Pulmonary artery endothelial cell (primary cell): ENCODE data around the gene ZBTB47. TPM values are rescaled to one million over a fixed set of nuclear protein-coding genes. Genes with fewer than 3 reads are reported as not detected.

ENCODE experiments used
- DNase-seq: peaks from one replicate; pipeline ENCODE4 v3.0.0-alpha.2; 2011; ENCODE audit warnings: low read depth, low spot score
- total RNA-seq: library from RNA; depleted of rRNA; stranded (reverse); fragments of >200 nt; gene quantifications from 2 replicates; pipeline ENCODE4 v1.2.3, GENCODE V29; 2014

The ZBTB47 gene
- total RNA-seq, 1 donor from 2014 or later, result 22.4 TPM

DNA sequence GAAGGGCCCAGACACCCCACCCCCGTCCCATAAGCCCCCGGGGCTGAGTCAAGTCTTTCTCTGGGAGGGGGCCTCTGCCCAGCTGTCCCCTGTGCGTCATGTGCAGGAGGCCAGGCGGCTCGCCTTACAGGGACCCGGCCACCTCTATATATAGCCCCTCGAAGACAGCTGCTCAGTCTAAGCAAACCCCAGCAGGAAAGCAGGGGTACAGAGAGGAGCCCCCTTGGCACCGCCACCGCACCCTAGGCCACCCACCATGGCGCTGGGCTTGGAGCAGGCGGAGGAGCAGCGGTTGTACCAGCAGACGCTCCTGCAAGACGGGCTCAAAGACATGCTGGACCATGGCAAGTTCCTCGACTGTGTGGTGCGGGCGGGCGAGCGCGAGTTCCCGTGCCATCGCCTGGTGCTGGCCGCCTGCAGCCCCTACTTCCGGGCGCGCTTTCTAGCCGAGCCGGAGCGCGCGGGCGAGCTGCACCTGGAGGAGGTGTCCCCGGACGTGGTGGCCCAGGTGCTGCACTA, 31.9 kb downstream of the ZBTB47 start, which contains the start of gene KLHL40:
Gene KLHL40, plus strand, starts transcription at position 175 of the 519 bp plus-strand sequence. Its CDS starts 82 bp downstream, at position 257.
- DNase-seq, result no peak

DNA sequence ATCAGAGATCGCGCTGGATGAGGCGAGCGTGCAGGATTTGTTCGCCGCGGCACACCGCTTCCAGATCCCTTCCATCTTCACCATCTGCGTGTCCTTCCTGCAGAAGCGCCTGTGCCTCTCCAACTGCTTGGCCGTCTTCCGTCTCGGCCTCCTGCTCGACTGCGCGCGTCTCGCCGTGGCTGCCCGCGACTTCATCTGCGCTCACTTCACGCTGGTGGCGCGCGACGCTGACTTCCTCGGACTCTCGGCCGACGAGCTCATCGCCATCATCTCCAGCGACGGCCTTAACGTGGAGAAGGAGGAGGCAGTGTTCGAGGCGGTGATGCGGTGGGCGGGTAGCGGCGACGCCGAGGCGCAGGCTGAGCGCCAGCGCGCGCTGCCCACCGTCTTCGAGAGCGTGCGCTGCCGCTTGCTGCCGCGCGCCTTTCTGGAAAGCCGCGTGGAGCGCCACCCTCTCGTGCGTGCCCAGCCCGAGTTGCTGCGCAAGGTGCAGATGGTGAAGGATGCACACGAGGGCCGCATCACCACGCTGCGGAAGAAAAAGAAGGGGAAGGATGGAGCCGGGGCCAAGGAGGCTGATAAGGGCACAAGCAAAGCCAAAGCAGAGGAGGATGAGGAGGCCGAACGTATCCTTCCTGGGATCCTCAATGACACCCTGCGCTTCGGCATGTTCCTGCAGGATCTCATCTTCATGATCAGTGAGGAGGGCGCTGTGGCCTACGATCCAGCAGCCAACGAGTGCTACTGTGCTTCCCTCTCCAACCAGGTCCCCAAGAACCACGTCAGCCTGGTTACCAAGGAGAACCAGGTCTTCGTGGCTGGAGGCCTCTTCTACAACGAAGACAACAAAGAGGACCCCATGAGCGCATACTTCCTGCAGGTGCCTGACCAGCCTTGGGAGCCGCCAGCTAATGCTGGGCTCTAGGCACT, 32.7 kb downstream of the ZBTB47 start:
- DNase-seq, result no peak

DNA sequence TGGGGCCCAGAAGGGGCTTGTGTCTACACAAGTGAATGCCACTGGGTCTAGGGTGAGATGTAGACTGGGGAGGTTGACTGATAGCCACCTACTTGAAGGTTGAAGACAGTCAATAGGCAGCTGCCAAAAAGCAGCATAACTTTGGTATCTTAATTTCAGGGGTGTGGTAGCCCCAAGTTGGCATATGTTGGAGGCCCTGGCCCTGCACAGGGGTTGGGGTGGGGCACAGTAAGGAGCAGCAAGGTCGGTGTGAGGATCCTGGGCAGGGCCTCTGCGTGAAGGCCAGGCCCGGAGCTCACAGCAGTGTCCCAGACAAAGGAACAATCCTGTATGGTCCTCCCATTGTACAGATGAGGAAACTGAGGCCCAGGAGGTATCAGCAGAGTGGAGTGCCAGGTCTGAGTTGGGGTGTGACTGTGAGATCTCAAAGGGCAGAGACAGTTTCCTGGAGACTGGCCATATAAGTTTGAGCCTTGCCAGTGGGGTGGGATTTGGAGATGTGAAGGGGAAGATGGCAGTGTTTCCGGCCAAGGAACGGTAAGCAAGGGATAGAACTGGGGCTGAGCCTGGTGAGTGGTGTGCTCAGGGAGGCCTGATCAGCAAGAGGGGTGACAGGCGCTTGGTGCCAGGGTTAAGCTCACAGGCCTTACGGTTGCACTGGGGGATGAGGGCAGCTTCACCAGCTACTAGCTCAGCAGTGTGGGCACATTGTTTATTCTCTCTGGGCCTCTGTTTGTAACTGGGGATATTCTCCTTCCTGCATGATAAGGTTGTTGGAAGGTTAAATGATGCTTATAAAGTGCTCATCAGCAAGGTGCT, 33.5 kb downstream of the ZBTB47 start:
- no peak for DNase-seq

DNA sequence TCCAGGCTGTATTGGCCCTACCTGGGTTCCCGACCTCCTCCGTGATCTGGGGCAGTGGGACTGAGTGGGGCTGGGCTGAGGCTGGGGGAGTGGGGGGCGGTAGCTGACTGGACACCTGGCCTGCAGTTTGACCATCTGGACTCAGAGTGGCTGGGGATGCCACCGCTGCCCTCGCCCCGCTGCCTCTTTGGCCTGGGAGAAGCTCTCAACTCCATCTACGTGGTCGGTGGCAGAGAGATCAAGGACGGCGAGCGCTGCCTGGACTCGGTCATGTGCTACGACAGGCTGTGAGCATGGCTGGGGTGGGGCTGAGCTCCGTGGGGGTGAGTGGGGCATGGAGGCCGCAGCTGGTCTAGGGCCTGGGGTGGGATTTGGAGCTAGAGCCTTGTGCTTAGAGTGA, 34.5 kb downstream of the ZBTB47 start:
- DNase-seq, result no peak

DNA sequence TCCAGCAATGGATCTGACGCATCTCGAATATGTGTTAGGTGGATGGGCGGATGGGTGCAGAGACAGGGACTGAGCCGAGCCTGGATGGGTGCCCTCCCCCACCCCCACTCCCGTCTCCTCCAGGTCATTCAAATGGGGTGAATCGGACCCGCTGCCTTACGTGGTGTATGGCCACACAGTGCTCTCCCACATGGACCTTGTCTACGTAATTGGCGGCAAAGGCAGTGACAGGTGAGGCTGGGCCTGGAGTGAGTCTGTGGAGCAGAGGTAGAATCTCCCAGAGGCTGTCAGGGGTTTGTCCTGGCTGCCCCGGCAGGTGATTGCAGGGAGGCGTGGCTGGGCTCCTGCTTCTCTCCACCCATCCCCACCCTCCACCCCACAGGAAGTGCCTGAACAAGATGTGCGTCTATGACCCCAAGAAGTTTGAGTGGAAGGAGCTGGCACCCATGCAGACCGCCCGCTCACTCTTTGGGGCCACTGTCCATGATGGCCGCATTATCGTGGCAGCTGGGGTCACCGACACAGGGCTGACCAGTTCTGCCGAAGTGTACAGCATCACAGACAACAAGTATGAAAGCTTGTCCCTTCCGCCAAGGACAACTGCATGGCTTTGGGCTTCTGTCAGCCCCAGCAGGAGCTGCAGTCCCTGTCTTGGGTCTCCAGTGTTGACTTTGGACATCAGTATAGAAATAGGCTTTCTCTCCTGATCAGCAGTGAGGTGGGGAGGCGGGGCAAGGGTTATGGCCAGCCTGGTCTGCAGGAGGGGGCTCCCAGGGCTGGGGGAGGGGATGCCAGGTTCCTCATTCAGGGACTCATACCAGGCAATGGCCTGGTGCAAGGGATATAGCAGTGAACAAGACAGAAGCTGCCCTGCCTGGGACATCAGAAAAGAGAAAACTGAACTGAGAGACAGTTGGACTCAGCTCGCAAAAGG, 35.3 kb downstream of the ZBTB47 start:
- no peak for DNase-seq

DNA sequence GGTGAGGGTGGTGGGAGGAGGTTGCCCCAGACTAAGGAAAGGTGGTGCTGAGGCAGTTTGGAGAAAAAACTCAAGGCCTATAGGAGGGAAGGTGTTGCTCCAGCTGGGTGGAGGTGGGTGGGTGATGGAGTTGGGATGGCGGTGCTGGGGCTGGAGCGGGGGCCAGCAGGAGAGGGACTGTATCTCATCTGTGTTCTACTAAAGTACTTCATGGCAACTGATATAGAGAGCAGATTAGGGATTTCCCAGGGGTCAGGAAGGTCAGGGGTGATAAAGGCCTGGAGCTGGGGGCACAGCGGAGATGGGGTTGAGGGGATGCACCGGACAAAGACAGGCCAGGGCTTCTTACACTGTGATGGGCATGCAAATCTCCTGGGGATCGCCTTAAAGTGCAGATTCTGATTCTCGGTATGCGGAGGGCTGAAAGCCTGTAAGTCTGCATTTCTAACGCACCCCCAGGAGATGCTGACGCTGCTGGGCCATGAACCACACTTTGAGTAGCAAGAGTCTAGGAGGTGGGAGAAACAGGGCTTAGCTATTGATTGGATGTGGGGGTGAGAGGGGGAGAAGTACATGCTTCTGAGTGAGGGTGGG, 36.0 kb downstream of the ZBTB47 start:
- DNase-seq, result no peak

DNA sequence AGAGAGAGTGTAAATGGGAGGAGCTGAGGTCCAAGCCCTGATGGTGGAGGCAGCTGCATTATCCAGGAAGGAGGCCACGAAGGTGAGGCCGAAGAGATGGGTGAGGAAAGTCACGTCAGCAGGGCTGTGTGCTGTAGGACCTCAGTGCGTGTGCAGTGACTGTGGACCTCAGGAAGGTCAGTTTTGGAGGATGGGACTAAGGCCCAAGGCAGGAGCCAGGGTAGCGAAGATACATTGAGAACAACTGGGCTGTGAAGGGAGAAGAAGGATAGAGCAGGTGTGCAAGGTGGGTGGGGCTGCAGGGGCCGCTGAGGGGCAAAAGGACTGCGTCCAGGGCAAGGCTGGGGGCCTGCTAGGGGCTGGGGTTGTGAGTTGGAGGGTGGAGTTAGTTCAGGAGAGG, 36.7 kb downstream of the ZBTB47 start:
- DNase-seq, result no peak

DNA sequence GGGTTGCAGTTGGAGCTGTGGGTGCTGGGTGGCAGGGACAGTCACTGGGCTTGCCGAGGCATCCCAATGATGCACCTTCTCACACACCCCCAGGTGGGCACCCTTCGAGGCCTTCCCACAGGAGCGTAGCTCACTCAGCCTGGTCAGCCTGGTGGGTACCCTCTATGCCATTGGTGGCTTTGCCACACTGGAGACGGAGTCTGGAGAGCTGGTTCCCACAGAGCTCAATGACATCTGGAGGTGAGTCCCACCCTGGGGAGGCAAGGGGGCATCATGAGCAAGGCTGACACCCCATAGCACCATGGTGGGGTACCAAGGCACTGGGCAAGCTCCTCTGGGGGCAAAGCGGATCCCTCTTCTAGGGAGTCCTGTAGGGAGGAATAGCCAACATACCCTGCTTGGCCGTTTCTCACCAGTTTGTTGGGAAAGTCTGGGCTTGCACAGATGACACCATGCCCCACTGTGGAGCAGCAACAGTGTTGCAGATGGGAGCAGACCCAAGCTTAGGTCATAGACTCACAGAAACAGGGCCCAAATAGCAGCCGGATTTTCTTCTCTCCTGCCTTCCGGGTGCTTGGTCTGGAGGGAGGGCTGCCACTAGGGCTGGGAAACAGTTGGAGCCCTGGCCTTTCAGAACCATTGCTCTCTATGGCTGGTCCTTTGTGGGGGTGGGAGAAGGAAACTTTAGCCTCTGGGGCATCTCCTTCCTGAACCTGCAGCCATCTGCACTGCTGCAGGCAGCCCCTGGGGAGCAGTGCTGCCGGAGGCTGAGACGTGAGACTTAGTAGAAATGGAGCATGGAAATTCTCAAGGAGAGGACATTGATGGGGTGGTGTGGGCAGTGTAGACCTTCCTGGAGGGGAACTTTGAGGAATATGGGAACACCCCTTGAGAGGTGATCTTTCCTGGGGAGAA, 37.5 kb downstream of the ZBTB47 start:
- DNase-seq, result no peak

DNA sequence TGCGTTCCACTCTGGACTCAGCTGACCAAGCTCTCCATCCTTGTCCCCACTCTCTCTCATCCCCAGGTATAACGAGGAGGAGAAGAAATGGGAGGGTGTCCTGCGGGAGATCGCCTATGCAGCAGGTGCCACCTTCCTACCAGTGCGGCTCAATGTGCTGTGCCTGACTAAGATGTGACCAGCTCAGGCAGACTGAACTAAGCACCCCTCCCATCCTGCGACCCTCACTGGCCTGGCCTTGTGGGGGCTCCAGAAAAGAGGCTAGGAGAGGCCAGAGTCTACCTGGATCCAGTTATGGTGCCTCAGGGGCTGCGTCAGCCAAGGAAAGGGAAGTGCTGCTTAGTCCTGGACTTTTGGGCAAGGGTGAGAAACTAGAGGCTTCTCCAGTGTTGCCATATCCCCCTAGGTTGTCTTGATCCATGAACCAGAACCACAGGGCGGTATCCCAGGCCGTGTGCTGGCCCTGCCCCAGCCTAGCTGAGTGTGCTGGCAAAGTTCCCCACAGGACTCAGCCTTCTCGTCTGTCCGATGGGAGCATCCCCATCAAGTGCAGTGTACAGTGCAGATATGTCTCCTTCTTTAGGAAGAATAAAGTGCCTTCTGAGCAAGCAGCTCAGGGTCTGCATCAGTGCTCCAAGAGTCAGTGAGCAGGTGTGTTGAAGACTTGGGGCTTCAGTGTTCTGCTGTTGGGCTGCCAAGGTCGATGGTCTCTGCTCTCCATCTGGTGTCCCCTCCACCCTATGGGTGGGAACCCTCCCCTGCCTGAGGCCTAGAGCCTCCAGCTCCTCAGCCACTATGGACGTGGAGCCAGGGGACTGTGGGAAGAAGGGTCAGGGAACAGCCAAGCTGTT, 38.5 kb downstream of the ZBTB47 start:
- DNase-seq, result no peak

DNA sequence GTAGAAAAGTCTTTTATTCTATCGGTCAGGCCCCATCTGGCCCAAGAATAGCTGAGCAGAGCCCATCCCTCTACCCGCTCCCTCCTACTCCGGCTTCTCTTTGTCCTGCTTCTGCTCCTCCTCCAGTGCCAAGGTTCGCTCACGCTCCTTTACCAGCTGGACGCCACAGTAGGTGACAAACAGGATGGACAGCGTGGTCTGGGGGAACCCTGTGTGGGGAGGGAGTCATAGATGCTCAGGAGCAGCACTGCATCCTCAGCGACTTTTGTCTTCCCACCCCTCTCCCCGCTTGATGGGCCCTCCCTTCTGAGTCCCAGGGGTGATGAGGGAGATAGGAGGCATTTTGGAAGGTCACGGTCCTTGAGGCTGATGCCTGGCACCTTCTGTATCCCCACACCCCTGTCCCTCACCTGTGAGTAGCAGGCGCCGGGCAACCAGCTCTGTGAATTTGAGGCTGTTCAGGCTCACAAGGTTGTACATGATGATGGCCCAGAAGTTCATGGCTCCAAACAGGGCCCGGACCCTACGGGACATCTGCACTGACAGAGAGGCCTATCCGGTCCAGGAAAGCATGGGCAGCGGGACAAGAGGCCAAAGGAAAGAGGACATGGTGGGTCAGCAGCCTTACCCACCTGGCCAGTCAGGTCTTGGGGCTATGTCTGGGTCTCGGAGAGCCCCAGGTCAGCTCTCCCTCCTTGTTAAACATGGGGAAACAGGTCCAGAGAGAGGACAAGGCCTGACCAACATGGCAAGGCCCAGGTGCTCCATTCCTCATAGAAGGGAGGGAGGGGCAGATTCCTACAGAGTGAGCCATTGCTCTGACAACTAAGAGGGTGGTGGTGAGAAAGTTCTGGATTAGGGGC, 39.4 kb downstream of the ZBTB47 start:
- DNase-seq, result no peak

DNA sequence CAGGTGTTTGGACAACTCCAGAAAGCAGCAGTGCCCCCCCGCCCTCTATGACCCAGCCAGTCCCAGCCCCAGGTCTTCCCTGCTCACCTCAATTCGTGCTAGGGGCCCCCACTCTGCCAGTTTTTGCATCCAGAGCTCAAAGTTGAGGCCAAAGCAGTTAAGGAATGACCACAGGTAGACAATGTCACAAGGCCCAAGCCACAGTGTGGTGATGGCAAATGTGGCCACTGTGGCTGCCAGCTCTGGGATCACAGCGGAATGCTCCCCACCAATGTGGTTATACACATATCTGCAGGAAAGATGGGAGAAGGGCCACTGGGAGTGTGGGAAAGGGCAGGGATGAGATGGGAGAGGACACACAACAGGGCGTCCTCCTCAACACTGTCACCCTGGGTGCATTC, 40.0 kb downstream of the ZBTB47 start:
- DNase-seq, result no peak

DNA sequence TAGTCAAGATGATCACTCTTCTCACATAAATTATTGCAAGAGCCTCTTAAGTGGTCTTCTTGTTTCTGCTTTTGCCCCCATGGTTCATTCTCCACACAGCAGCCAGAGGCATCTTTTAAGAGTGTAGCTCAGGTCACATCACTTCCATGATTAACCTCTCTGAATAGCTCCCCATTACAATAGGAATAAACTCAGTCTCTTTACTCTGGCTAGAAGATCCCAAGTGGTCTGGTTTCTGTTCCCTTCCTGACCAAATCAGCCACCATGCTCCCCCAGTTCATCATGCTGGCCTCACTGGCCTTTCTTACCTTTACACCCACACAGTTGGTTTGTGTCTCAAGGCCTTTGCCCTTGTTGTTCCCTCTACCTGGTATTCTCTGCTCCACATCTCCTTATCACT, 40.9 kb downstream of the ZBTB47 start:
- no peak for DNase-seq

DNA sequence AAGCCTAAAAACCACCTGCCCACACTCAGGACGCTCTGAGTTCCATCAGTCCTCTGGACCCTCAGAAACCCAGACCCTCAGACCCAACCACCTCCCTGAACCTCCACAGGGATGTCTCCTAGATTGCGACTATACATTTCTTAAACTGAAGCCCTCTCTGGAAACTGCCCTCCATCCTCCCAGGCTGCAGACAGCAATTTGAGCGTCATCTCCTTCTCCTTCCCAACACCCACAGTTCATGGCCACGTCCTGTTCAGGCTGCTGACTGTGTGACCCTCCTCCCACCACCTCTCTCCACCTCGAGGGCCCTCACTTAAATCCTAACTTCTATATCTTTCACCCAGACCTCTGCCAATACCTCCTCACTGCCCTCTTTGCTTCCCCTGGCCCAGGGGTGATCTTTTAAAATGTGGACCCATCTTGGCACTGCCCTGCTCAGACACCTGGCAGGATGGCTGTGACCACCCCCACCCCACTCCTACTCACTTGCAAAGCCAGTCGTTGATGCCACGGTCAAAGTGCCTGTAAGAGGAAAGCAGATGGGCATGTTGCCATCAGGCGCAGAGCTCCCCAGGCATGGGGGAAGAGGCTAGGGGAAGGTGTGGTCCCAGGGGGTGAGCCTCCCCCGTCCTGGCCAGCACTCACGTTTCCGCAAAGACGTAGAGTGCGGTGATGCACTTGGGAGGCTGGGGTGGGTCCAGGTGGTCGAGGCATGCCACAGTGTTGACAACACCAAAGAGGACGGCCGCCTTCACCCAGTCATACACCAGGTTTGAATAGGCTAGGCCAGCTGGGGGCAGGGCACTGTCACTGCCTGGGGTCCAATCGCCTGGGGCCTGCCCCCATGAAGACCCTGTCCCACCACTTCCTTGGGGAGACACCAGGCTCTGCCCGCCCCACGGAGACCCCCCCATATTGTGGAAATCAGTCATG, 43.1 kb downstream of the ZBTB47 start:
- no peak for DNase-seq

DNA sequence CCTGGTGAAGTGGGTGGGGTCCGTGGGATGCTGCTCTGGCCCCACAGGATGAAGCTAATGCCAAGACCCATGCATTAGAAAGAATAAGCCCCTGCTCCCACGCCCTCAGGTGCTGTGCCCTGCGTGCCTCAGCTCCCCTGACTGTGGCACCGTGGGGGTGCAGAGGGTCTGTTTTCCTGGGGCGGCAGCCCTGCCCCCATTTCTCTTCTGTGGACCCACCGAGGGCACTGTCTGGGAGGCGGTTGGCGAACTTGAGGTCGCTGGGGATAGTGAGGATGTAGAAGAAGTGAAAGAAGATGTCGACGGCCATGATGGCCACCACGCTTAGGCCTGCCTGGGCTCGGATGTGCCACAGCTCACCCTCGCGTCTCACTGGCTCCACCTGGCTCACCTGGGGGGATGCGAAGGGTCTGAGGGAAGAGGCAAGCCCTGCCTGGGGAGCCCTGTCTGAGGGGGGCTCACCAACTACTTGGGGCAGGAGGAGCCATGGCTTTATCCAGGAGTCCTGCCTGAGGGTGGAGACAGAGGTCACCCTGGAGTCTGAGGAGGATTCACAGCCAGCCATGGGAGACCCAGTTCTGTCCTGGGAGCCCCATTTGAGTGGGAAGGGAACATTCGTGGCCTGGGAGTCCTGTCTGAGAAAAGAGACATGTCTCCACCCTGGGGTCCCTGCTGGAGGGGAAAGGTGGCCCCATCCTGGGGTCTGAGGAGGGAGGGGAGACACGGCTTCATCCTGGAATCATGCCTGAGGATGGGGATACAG, 44.0 kb downstream of the ZBTB47 start:
- DNase-seq, result no peak

DNA sequence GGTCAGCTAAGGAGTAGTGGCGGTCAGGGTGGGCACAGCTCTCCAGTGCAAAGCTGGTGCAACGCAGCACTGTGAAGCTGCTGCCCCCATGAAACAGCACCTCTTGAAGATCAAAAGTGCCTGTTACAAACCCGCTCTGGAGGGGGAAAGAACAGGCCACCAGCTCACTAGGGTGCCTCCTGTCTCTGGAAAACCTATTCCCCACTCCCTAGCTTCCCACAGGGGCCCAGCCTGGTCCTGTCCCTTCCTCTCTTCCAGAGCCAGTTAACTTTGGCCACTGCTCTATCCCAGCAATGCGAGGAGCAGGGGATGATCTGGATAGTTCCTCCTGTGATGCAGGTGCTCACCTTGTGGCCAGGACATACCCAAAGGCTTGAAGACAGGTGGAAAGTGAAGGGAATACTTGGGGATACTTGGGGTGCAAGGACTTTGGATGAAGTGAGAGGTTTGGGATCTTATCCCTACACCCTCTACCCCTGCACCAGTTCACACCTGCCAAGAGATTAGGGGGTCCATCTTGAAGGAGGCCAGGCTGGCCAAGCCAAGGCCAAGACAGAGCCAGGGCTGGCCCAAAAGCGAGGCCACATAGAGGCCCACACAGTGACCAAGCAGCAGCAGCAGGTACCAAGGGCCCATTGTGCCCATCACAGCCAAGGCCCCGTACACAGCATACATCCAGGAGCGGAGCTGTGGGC, 44.9 kb downstream of the ZBTB47 start:
- no peak for DNase-seq
